ENCODE results near the gene BACE2.

- TF ChIP-seq, protein P1, sequence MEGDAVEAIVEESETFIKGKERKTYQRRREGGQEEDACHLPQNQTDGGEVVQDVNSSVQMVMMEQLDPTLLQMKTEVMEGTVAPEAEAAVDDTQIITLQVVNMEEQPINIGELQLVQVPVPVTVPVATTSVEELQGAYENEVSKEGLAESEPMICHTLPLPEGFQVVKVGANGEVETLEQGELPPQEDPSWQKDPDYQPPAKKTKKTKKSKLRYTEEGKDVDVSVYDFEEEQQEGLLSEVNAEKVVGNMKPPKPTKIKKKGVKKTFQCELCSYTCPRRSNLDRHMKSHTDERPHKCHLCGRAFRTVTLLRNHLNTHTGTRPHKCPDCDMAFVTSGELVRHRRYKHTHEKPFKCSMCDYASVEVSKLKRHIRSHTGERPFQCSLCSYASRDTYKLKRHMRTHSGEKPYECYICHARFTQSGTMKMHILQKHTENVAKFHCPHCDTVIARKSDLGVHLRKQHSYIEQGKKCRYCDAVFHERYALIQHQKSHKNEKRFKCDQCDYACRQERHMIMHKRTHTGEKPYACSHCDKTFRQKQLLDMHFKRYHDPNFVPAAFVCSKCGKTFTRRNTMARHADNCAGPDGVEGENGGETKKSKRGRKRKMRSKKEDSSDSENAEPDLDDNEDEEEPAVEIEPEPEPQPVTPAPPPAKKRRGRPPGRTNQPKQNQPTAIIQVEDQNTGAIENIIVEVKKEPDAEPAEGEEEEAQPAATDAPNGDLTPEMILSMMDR (IDR thresholded peaks at IDR 0.05; ENCODE audit: borderline replicate concordance, extremely low read depth, low read length, poor library complexity, severe bottlenecking) = no peak
- TF ChIP-seq EZH2 (IDR thresholded peaks at IDR 0.05; ENCODE audit: borderline replicate concordance, low read depth, low read length, severe bottlenecking) = no peak
These were observed 19.2 kb upstream of the BACE2 start for GRCh38 chr21:41148798-41149197.
